Testis (tissue), 2 donors: ENCODE results near the gene H1-8.

Experiments
- CTCF ChIP-seq, 3 experiments: fragments of 450-650 bp in 2 of 3; fragments of 200-600 bp in 1 of 3; sonication (generic) in 1 of 3; IDR thresholded peaks; one replicate each; pipeline ENCODE4 v1.5.1; 2016 to 2019; ENCODE audit warnings: antibody characterized with exemption in 3 of 3, mild to moderate bottlenecking in 2 of 3, moderate library complexity in 1 of 3
- POLR2A ChIP-seq: fragments of 450-650 bp; IDR thresholded peaks from one replicate; pipeline ENCODE4 v1.6.1; 2017; ENCODE audit warnings: antibody characterized with exemption, mild to moderate bottlenecking, moderate library complexity

- TF ChIP-seq POLR2A (no peak), CTCF (IDR thresholded peaks at IDR 0.05) (no peak)
These were observed 6.2 kb downstream of the H1-8 start for GRCh38 chr3:129549006-129549800.
